M059J (cell line): ENCODE data around the gene LPO. TPM values are rescaled to one million over a fixed set of nuclear protein-coding genes. Genes with fewer than 3 reads are reported as not detected.
A peak's percentile ranks its signal among the peaks of the same experiment; 100 is the strongest.

Source experiments
- DNase-seq: peaks from one replicate; pipeline ENCODE4 v3.0.0-alpha.2; 2012; ENCODE audit warnings: low read depth
- total RNA-seq: library from RNA; depleted of rRNA; stranded (reverse); fragments of >200 nt; shearing (Covaris generic); gene quantifications from 2 replicates; pipeline ENCODE4 v1.2.3, GENCODE V29; 2014; rRNA removed

The LPO gene
- total RNA-seq, 1 experiment from 2014 or later, result not detected

- peak; percentile 85 for DNase-seq
These were observed 79.2 kb downstream of the LPO start for GRCh38 chr17:58317421-58318064.

- no peak for DNase-seq
These were observed 79.7 kb downstream of the LPO start for GRCh38 chr17:58318065-58318481.

Other genes with a start within 250 kb of the LPO start
- 336 and 365 TPM in 2 replicates for gene SRSF1, start 231.3 kb upstream of the LPO start, total RNA-seq
- gene DYNLL2, start 155.2 kb upstream of the LPO start, total RNA-seq, result 12.9 and 13.2 TPM in 2 replicates
- gene OR4D1, start 90.2 kb upstream of the LPO start, total RNA-seq, result not detected in 2 replicates
- gene OR4D2, start 71.6 kb upstream of the LPO start, total RNA-seq, result not detected in 2 replicates
- gene EPX, start 45.9 kb upstream of the LPO start, total RNA-seq, result not detected in 2 replicates
- gene MKS1, start 19.3 kb upstream of the LPO start, total RNA-seq, result 8.1 and 13.8 TPM in 2 replicates
- gene MPO, start 42.4 kb downstream of the LPO start, total RNA-seq, result not detected in 2 replicates
- 0.22 and 0.47 TPM in 2 replicates for gene TSPOAP1, start 90.2 kb downstream of the LPO start, total RNA-seq
- gene SUPT4H1, start 113.6 kb downstream of the LPO start, total RNA-seq, result 64.3 and 71.6 TPM in 2 replicates
- gene RNF43, start 178.9 kb downstream of the LPO start, total RNA-seq, result 0.17 TPM in 1 of 2 replicates, not detected in the other
- not detected in 2 replicates for gene HSF5, start 249.8 kb downstream of the LPO start, total RNA-seq